Prostate gland (tissue), 2 donors: Measurements from ENCODE around the gene N4BP2L1.

Experiments
- CTCF ChIP-seq, 4 experiments: fragments of 200-600 bp in 2 of 4; fragments of 450-650 bp in 2 of 4; sonication (generic) in 2 of 4; IDR thresholded peaks; 1 replicate in 3 of 4; 2 replicates in 1 of 4; pipeline ENCODE4 v1.5.1; 2016 to 2019; ENCODE audit warnings: antibody characterized with exemption in 4 of 4, mild to moderate bottlenecking in 2 of 4, moderate library complexity in 2 of 4
- POLR2AphosphoS5 ChIP-seq: sonication (generic); formaldehyde crosslinking; IDR thresholded peaks from one replicate; pipeline ENCODE4 v1.6.1; 2017; ENCODE audit warnings: antibody characterized with exemption

- TF ChIP-seq POLR2AphosphoS5 (no peak), CTCF (IDR thresholded peaks at IDR 0.05) (no peak)
These were observed 20.1 kb downstream of the N4BP2L1 start for GRCh38 chr13:32407854-32408253.
